Measurements from ENCODE around the gene FEM1A.
"Not testable (repeated sequence)": the region's sequence is repeated elsewhere in the genome, so short reads cannot be mapped to it uniquely, and the experiment has no call there.

Gene FEM1A

DNA sequence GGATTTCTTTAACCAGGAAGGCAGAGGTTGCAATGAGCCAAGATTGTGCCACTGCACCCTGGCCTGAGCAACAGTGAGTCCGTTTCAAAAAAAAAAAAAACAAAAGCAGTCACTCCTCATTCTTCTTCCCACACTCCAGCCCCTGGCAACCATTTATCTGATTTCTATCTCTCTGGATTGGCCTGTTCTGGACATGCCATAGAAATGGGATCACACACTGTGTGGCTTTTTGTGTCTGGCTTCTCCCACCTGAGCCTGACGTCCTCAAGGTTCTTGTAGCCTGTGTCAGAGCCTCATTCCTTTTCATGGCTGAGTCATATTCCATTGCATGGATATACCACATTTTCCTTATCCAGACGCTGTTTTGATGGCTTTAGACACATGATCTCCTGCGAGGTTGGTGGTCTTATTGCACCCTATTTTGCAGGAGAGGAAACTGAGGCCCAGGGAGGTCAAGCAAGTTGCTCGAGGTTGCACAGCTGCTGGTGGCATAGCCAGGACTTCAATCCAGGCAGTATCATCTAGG lies 15.8 kb upstream of the FEM1A start:
- H3K4me3 ChIP-seq (ENCODE audit: low read depth, low read length) = no peak overlapping the region
- TF ChIP-seq, protein P1, sequence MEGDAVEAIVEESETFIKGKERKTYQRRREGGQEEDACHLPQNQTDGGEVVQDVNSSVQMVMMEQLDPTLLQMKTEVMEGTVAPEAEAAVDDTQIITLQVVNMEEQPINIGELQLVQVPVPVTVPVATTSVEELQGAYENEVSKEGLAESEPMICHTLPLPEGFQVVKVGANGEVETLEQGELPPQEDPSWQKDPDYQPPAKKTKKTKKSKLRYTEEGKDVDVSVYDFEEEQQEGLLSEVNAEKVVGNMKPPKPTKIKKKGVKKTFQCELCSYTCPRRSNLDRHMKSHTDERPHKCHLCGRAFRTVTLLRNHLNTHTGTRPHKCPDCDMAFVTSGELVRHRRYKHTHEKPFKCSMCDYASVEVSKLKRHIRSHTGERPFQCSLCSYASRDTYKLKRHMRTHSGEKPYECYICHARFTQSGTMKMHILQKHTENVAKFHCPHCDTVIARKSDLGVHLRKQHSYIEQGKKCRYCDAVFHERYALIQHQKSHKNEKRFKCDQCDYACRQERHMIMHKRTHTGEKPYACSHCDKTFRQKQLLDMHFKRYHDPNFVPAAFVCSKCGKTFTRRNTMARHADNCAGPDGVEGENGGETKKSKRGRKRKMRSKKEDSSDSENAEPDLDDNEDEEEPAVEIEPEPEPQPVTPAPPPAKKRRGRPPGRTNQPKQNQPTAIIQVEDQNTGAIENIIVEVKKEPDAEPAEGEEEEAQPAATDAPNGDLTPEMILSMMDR (IDR thresholded peaks at IDR 0.05; ENCODE audit: low read depth, low read length) = no peak

DNA sequence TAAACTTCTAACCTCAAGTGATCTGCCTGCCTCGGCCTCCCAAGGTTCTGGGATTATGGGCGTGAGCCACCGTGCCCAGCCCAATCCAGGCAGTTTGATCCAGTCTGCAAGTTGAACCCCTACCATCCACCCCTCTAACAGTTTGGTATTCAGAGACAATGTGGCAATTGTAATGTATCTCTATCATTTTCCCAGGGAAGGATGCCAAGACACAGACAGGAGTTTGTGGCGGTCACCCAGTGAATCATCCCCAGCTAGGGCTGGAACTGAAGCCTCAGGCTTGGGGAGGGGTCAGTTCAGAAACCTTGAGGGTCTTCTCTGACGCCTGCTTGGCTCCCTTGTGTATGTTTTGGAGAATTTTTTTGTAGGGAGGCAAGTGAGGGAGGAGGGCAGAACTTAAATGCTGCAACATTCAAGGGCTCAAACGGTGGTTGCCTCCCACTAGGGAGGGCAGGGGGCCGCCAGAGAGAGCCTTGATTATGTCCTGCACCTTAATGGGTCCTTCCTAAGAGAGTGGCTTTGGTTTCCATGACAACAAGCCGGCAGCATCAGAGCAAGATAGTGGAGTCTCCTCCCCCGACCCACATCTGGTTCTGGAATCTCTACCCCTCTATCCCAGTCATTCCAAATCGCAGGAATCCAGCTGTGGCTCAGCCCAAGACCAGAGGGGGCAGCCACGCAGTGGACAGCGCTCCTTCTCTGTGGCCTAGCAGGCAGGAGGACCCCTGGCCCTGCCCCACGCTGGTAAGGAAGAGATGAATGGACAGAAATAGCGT lies 14.9 kb upstream of the FEM1A start:
- TF ChIP-seq, protein P1 (IDR thresholded peaks at IDR 0.05; ENCODE audit: low read depth, low read length) = no peak

DNA sequence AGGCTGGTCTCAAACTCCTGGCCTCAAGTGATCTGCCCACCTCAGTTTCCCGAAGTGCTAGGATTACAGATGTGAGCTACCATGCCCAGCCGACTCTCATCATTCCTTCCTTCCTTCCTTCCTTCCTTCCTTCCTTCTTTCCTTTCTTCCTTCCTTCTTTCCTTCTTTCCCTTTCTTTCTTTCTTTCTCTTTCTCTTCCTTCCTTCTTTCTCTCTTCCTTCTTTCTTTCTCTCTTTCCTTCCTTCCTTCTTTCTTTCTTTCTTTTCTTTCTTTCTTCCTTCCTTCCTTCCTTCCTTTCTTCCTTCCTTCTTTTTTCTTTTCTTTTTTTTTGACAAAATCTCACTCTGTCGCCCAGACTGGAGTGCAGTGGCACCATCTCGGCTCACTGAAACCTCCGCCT lies 13.4 kb upstream of the FEM1A start:
- not testable (repeated sequence) for H3K4me3 ChIP-seq (ENCODE audit: low read depth, low read length)

More for the DNA sequence above, 14.9 kb upstream of the FEM1A start:
- H3K4me3 ChIP-seq (ENCODE audit: low read depth, low read length) = no peak overlapping the region

DNA sequence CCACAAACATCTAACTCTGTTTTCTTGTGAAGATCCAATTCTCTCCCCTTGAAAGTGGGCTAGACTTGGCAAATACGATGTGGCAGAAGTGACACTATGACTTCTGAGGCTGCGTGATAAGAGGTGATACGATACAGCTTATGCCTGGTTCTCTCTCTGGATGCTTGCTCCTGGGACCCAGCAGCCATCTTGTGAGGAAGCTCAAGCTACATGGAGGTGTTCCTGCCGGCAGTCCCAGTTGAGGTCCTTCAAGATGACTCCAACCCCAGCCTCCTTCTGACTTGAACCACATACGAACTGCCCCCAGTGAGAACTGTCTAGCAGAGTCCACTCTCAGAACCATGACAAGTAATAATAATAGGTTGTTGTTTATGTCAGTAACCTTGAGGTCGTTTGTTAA lies 10.7 kb upstream of the FEM1A start:
- no peak overlapping the region for H3K4me3 ChIP-seq (ENCODE audit: low read depth, low read length)
- TF ChIP-seq, protein P1 (IDR thresholded peaks at IDR 0.05; ENCODE audit: low read depth, low read length) = no peak

DNA sequence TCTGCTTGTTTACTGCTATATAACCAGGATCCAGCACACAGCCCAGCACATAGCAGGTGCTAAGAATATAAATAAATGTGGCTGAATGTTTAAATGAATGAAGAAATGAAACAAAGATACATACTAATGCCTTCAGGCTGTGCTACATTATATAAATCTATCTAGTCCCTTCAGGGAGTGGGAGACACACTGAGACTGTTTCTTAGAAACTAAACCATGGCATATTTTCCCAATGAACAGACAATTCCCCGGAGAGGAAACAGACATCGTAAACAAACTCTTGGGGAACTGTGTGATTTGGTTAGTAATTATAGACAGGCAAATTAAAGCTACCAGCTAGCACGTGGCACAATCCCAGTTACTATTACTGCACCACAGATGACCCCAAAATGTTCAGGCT lies 9.7 kb upstream of the FEM1A start:
- no peak overlapping the region for H3K4me3 ChIP-seq (ENCODE audit: low read depth, low read length)
- TF ChIP-seq, protein P1 (IDR thresholded peaks at IDR 0.05; ENCODE audit: low read depth, low read length) = no peak

DNA sequence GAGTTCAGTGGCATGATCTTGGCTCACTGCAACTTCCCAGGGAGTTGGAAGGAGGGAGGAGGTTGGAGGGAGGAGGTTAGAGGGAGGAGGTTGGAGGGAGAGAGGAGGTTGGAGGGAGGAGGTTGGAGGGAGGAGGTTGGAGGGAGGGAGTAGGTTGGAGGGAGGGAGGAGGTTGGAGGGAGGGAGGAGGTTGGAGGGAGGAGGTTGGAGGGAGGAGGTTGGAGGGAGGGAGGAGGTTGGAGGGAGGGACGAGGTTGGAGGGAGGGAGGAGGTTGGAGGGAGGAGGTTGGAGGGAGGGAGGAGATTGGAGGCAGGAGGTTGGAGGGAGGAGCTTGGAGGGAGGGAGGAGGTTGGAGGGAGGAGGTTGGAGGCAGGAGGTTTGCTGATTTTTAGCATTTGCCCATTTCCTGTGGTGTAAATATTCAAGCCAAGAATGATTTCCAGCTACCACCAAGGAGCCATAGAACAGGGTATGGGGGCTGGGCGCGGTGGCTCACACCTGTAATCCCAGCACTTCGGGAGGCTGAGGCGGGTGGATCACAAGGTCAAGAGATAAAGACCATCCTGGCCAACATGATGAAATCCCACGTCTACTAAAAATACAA lies 5.0 kb upstream of the FEM1A start:
- not testable (repeated sequence) for H3K4me3 ChIP-seq (ENCODE audit: low read depth, low read length)

DNA sequence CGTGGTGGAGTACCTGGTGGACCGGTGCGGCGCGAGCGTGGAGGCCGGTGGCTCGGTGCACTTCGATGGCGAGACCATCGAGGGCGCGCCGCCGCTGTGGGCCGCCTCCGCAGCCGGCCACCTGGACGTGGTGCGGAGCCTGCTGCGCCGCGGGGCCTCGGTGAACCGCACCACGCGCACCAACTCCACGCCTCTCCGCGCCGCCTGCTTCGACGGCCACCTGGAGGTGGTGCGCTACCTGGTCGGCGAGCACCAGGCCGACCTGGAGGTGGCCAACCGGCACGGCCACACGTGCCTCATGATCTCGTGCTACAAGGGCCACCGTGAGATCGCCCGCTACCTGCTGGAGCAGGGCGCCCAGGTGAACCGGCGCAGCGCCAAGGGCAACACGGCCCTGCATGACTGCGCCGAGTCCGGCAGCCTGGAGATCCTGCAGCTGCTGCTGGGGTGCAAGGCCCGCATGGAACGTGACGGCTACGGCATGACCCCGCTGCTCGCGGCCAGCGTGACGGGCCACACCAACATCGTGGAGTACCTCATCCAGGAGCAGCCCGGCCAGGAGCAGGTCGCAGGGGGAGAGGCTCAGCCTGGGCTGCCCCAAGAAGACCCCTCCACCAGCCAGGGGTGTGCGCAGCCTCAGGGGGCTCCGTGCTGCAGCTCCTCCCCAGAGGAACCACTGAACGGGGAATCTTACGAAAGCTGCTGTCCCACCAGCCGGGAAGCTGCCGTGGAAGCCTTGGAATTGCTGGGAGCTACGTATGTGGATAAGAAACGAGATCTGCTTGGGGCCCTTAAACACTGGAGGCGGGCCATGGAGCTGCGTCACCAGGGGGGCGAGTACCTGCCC lies 708 bp downstream of the FEM1A start:
- peak overlapping the region; percentile 71 for H3K4me3 ChIP-seq (ENCODE audit: low read depth, low read length)

DNA sequence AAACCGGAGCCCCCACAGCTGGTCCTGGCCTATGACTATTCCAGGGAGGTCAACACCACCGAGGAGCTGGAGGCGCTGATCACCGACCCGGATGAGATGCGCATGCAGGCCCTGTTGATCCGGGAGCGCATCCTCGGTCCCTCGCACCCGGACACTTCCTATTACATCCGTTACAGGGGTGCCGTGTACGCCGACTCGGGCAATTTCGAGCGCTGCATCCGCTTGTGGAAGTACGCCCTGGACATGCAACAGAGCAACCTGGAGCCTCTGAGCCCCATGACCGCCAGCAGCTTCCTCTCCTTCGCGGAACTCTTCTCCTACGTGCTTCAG lies 1.3 kb downstream of the FEM1A start:
- peak overlapping the region; percentile 71 for H3K4me3 ChIP-seq (ENCODE audit: low read depth, low read length)

DNA sequence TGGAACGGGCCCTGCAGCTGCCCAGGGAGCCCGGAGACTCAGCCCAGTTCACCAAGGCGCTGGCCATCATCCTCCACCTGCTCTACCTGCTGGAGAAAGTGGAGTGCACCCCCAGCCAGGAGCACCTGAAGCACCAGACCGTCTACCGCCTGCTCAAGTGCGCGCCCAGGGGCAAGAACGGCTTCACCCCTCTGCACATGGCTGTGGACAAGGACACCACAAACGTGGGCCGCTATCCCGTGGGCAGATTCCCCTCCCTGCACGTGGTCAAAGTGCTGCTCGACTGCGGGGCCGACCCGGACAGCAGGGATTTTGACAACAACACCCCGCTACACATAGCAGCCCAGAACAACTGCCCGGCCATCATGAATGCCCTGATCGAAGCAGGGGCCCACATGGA lies 1.7 kb downstream of the FEM1A start:
- not testable (repeated sequence) for H3K4me3 ChIP-seq (ENCODE audit: low read depth, low read length)

DNA sequence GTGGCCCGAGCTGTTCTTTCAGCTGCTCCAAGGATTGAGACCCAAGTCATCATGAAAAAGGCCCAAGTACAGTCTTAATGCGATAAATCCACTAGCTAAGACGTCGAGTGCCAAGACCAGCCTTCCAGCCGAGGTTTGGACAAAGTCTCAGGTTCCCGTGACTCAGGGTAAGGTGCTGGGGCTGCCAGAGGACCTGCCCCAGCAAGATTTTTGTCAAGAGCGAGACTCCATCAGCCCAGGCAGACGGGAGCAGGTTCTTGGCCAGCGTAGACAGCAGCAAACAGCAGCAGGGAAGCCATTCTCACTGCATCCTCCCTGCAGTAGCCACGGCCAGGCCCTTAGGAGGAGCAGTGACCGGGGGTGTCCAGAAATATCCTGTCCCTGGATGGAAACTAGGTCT lies 3.4 kb downstream of the FEM1A start:
- TF ChIP-seq, protein P1 (IDR thresholded peaks at IDR 0.05; ENCODE audit: low read depth, low read length) = no peak
- no peak overlapping the region for H3K4me3 ChIP-seq (ENCODE audit: low read depth, low read length)
